Astrocyte of the hippocampus (primary cell): ENCODE measurements around the gene ZNF264.
"Not testable (repeated sequence)": the region's sequence is repeated elsewhere in the genome, so short reads cannot be mapped to it uniquely, and the experiment has no call there.

Experiments used
- DNase-seq: peaks from one replicate; pipeline ENCODE4 v3.0.0; 2011; ENCODE audit warnings: low read depth, low spot score

The ZNF264 gene

GRCh38 chr19:57191141-57192076 lies at the start of gene ZNF264:
Gene ZNF264, plus strand, starts transcription at chr19:57191500. Its CDS starts 414 bp downstream, at chr19:57191914.
- DNase-seq, result peak; percentile 94

- DNase-seq, result no peak
Observed at GRCh38 chr19:57141699-57142098, 49.6 kb upstream of the ZNF264 start.

- no peak for DNase-seq
Observed at GRCh38 chr19:57152921-57153320, 38.4 kb upstream of the ZNF264 start.

GRCh38 chr19:57161985-57162539 lies 29.2 kb upstream of the ZNF264 start:
- no peak for DNase-seq

GRCh38 chr19:57165846-57166245 lies 25.5 kb upstream of the ZNF264 start:
- DNase-seq, result no peak

- DNase-seq, result no peak
Observed at GRCh38 chr19:57167385-57167784, 23.9 kb upstream of the ZNF264 start, which contains the start of gene DUXA. Gene DUXA, minus strand, starts transcription at chr19:57167485. Its CDS starts 42 bp downstream, at chr19:57167443.

- DNase-seq, result peak; percentile 61
Observed at GRCh38 chr19:57171551-57172081, 19.7 kb upstream of the ZNF264 start.

GRCh38 chr19:57190301-57190700 lies 999 bp upstream of the ZNF264 start:
- no peak for DNase-seq

- peak; percentile 37 for DNase-seq
Observed at GRCh38 chr19:57192077-57192420, 749 bp downstream of the ZNF264 start.

GRCh38 chr19:57192993-57193392 lies 1.7 kb downstream of the ZNF264 start:
- no peak for DNase-seq

- not testable (repeated sequence) for DNase-seq
Observed at GRCh38 chr19:57197874-57198273, 6.6 kb downstream of the ZNF264 start.

- DNase-seq, result no peak
Observed at GRCh38 chr19:57202160-57202559, 10.9 kb downstream of the ZNF264 start.

- DNase-seq, result no peak
Observed at GRCh38 chr19:57210381-57210780, 19.1 kb downstream of the ZNF264 start.

GRCh38 chr19:57212109-57212508 lies 20.8 kb downstream of the ZNF264 start:
- DNase-seq, result no peak

GRCh38 chr19:57227502-57227901 lies 36.2 kb downstream of the ZNF264 start:
- no peak for DNase-seq

GRCh38 chr19:57231686-57232085 lies 40.4 kb downstream of the ZNF264 start:
- DNase-seq, result no peak

- no peak for DNase-seq
Observed at GRCh38 chr19:57233207-57233606, 41.9 kb downstream of the ZNF264 start.

- DNase-seq, result no peak
Observed at GRCh38 chr19:57239982-57240310, 48.6 kb downstream of the ZNF264 start.

- DNase-seq, result peak; percentile 97
Observed at GRCh38 chr19:57240311-57241090, 49.2 kb downstream of the ZNF264 start, which contains the start of gene ZNF805. Gene ZNF805, plus strand, starts transcription at chr19:57240632. Its CDS starts 260 bp downstream, at chr19:57240892.

- peak; percentile 40 for DNase-seq
Observed at GRCh38 chr19:57241176-57241575, 49.9 kb downstream of the ZNF264 start.

GRCh38 chr19:57242821-57243220 lies 51.5 kb downstream of the ZNF264 start:
- DNase-seq, result no peak

- DNase-seq, result no peak
Observed at GRCh38 chr19:57244513-57244912, 53.2 kb downstream of the ZNF264 start.
